Measurements from ENCODE around the gene TUBA1C.
A peak's percentile ranks its signal among the peaks of the same experiment; 100 is the strongest.
"Not testable (repeated sequence)": the region's sequence is repeated elsewhere in the genome, so short reads cannot be mapped to it uniquely, and the experiment has no call there.

Gene TUBA1C

DNA sequence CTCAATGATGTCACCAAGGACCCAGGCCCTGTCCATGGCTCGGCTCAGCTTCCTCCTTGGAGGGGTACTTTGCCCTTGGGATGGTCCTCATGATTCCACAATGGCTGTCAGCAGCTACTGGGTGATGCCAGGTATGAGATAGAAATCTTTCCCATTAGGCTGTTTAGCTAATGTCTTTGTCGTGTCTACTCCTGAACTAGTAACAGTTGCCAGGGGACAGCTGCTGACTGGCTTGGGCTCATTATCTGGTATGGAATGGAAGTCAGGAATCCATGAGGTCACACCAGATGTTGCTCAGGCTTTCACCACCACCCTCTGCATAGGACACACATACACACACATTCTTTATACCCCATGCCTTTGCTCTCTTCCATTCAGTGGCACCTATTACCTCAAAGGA, 39.3 kb downstream of the TUBA1C start:
- DNase-seq (ENCODE audit: low read depth) = peak; percentile 93
- TF ChIP-seq, protein P1, sequence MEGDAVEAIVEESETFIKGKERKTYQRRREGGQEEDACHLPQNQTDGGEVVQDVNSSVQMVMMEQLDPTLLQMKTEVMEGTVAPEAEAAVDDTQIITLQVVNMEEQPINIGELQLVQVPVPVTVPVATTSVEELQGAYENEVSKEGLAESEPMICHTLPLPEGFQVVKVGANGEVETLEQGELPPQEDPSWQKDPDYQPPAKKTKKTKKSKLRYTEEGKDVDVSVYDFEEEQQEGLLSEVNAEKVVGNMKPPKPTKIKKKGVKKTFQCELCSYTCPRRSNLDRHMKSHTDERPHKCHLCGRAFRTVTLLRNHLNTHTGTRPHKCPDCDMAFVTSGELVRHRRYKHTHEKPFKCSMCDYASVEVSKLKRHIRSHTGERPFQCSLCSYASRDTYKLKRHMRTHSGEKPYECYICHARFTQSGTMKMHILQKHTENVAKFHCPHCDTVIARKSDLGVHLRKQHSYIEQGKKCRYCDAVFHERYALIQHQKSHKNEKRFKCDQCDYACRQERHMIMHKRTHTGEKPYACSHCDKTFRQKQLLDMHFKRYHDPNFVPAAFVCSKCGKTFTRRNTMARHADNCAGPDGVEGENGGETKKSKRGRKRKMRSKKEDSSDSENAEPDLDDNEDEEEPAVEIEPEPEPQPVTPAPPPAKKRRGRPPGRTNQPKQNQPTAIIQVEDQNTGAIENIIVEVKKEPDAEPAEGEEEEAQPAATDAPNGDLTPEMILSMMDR (conservative IDR thresholded peaks at IDR 0.05; ENCODE audit: low read length) = no peak
- no peak overlapping the region for H3K4me3 ChIP-seq (ENCODE audit: low read length)

DNA sequence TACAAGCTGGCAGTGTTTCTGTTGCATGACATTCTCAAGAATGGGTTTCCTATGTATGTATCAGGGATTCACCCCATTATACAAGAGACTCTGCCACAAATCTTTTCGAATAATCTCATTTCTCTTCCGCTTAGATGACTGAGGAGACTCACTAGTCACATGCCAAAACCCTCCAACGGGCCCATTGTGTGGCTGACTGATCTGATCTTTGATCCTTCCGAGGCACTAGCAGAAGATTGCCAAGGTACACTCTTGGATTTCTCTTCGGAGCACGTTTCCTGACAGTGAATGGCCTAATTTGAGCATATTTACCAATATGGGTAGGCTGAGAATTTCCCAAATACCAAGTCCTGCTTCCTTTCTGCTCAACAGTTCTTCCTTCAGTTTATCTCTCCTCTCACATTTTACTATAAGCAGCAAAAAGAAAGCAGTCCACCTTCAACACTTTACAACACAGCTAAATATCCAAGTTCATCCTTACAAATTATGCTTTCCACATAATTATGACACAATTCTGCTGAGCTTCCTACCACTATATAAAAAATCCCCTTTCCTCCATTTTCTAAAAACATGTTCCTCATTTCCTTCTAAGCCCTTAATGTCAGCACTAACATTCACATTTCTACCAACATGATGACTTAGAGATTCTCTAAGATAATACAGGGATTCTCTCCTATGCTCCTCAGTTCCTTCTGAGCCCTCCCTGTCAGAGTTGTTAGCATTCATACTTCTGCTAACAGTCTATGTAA, 41.1 kb downstream of the TUBA1C start:
- TF ChIP-seq, protein P1 (conservative IDR thresholded peaks at IDR 0.05; ENCODE audit: low read length) = no peak
- no peak for DNase-seq (ENCODE audit: low read depth)
- no peak overlapping the region for H3K4me3 ChIP-seq (ENCODE audit: low read length)

DNA sequence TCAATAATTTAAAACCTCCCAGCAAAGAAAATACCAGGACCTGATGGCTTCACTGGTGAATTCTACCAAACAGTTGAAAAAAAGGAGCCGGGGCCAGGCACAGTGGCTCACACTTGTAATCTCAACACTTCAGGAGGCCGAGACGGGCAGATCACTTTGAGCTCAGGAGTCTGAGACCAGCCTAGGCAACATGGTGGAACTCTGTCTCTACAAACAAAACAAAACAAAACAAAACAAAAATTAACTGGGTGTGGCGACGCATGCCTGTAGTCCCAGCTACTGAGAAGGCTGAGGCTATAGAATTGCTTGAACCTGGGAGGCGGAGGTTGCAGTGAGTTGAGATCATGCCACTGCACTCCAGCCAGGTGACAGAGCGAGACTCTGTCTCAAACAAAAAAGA, 44.5 kb downstream of the TUBA1C start:
- H3K4me3 ChIP-seq (ENCODE audit: low read length) = no peak overlapping the region
- TF ChIP-seq, protein P1 (conservative IDR thresholded peaks at IDR 0.05; ENCODE audit: low read length) = no peak
- no peak for DNase-seq (ENCODE audit: low read depth)

DNA sequence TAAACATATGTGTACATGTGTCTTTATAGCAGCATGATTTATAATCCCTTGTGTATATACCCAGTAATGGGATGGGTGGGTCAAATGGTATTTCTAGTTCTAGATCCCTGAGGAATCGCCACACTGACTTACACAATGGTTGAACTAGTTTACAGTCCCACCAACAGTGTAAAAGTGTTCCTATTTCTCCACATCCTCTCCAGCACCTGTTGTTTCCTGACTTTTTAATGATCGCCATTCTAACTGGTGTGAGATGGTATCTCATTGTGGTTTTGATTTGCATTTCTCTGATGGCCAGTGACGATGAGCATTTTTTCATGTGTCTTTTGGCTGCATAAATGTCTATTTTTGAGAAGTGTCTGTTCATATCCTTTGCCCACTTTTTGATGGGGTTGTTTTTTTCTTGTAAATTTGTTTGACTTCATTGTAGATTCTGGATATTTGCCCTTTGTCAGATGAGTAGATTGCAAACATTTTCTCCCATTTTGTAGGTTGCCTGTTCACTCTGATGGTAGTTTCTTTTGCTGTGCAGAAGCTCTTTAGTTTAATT, 45.6 kb downstream of the TUBA1C start:
- H3K4me3 ChIP-seq (ENCODE audit: low read length); DNase-seq (ENCODE audit: low read depth): not testable (repeated sequence)

DNA sequence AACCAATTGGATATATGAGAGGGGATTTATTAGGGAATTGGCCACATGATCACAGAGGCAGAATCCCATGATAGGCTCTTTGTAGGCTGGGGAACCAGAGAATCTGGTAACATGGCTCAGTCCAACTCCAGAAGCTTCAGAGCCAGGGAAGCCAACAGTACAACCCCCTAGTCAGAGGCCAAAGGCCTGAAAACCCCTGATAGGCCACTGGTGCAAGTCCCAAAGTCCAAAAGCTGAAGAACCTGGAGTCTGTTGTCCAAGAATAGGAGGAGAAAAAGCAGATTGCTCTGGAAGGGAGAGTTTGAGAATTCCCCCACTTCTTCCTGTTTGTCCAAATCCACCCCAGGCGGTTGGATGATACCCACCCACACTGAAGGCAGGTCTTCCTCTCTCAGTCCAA, 49.9 kb downstream of the TUBA1C start:
- DNase-seq (ENCODE audit: low read depth) = no peak
- H3K4me3 ChIP-seq (ENCODE audit: low read length) = no peak overlapping the region
- TF ChIP-seq, protein P1 (conservative IDR thresholded peaks at IDR 0.05; ENCODE audit: low read length) = no peak

DNA sequence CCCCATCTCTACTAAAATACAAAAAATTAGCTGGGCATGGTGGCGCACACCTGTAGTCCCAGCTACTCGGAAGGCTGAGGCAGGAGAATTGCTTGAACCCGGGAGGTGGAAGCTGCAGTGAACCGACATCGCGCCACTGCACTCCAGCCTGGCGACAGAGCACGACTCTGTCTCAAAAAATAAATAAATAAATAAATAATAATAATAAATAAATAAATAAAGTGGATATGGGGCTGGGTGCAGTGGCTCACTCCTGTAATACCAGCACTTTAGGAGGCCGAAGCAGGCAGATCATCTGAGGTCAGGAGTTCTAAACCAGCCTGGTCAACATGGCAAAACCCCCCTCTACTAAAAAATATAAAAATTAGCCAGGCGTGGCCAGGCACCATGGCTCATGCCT, 52.2 kb downstream of the TUBA1C start:
- not testable (repeated sequence) for DNase-seq (ENCODE audit: low read depth); H3K4me3 ChIP-seq (ENCODE audit: low read length)

DNA sequence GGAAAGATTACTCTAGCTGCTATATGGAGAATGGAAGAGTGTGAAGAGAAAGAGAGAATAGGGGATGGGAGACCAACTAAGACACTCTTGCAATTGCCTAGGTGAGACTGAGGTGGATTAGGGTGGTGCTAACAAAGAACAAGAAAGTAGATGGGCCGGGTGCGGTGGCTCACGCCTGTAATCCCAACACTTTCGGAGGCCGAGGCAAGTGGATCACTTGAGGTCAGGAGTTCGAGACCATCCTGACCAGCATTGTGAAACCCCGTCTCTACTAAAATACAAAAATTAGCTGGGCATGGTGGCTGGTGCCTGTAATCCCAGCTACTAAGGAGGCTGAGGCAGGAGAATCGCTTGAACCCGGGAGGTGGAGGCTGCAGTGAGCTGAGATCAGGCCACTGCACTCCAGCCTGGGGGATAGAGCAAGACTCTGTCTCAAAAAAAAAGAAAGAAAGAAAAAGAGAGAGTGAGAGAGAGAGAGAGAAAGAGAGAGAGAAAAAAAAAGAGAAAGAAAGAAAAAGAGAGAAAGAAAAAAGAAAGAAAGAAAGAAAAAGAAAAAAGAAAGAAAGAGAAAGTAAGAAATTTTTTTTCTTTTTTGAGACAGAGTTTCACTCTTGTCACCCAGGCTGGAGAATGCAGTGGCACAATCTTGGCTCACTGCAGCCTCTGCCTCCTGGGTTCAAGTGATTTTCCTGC, 55.7 kb downstream of the TUBA1C start:
- not testable (repeated sequence) for DNase-seq (ENCODE audit: low read depth); H3K4me3 ChIP-seq (ENCODE audit: low read length)

DNA sequence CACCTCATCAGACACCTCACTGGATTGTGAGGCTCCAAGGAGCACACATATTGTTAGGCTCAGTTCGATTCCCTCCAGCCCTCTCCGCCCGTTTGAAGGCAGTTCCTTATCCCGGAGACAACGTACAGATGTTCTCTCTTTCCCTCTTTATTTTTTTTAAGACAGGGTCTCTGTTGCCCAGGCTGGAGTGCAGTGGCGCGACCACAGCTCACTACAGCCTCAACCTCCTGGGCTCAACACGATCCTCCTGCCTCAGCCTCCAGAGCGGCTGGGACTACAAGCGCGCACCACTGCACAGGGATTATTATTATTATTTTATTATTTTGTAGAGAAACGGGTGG, 57.5 kb downstream of the TUBA1C start:
- no peak for DNase-seq (ENCODE audit: low read depth)
- TF ChIP-seq, protein P1 (conservative IDR thresholded peaks at IDR 0.05; ENCODE audit: low read length) = no peak
- H3K4me3 ChIP-seq (ENCODE audit: low read length) = peak overlapping the region; percentile 81

Measured in AG10803 (cell line).